Activated T-helper 9 cell treated with anti-CD3 and anti-CD28 coated beads, Interleukin-2, amount 50 U/mL, for 16 hours (primary cell): ENCODE measurements around the gene KIAA2012.
"Not testable (repeated sequence)": the region's sequence is repeated elsewhere in the genome, so short reads cannot be mapped to it uniquely, and the experiment has no call there.

ENCODE experiments used
- DNase-seq: peaks from one replicate; pipeline ENCODE4 v3.0.0-alpha.2; 2020; ENCODE audit warnings: low read depth

Gene KIAA2012

DNA sequence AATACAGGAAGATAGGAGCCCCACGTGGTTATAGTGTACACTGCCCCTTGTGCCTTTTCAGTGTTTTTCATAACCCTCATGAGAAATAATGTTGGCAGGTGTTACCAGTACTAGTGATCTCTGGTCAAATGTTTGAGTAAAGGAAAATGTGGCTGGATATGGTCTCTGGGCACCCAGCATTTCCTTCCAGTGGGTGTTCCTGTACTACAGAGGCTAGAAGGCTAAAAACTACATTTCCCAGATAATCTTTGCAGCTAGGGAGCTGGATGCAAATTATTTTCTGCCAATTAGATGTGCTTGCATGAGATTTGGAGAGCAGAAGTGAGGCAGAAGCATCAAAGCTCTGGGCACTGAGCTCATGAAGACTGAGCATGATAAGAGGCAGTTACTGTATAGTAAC, 45.1 kb downstream of the KIAA2012 start:
- no peak for DNase-seq

- no peak for DNase-seq
Measured at GRCh38 chr2:202120828-202121227, 47.8 kb downstream of the KIAA2012 start.

GRCh38 chr2:202121532-202122162, 48.6 kb downstream of the KIAA2012 start:
- no peak for DNase-seq

GRCh38 chr2:202122163-202122540, 49.1 kb downstream of the KIAA2012 start:
- no peak for DNase-seq

GRCh38 chr2:202122980-202123720, 50.1 kb downstream of the KIAA2012 start:
- no peak for DNase-seq

DNA sequence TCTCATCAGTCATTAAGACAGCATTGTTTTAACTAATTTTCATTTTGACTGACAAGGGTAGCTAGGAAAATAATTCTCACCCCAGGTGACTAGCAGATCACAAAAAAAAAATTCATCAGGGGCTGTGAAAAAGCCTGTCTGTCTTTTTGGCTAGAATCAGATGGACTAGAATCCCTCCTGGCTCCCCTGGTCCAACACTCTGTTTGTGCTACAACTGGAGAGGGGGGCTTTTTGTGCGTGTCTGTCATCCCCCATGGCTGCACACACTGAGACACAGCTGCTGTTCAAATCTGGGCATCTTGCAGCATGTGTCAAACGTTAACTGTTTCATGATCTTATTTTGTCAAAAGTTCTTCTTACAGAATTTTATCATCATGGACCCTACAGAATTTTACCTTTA, 51.2 kb downstream of the KIAA2012 start:
- no peak for DNase-seq

DNA sequence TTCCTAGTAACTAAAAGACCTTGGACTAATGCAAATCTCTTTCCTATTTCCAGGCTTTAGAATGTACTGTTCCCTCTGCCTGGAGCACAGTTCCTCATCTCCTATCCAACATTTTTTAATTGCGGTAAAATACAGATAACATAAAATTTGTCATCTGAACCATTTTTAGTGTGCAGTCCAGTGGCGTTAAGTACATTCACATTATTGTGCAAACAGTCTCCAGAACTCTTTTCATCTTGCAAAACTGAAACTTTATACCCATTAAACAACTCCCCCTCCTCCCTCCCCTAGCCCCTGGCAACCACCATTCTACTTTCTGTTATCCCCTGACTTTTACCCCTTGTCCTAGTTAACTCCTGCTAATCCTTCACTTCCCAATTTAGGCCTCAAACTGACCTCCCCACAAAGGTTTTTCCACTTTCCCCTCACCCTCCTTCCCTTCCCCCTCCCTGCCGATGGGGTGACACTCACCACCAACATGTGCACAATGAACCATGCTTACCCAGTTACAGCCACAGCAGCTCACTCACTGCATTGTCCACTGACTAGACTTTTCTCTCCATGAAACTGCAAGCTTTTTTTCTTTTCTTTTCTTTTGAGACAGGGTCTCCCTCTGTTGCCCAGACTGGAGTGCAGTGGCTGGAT, 54.8 kb downstream of the KIAA2012 start:
- no peak for DNase-seq

GRCh38 chr2:202129841-202130240, 56.8 kb downstream of the KIAA2012 start:
- no peak for DNase-seq

- DNase-seq: no peak
Measured at GRCh38 chr2:202133200-202133908, 60.3 kb downstream of the KIAA2012 start.

GRCh38 chr2:202133909-202134265, 60.8 kb downstream of the KIAA2012 start:
- DNase-seq: no peak

GRCh38 chr2:202135091-202135874, 62.2 kb downstream of the KIAA2012 start:
- DNase-seq: no peak

GRCh38 chr2:202136039-202136438, 63.0 kb downstream of the KIAA2012 start:
- DNase-seq: not testable (repeated sequence)

- no peak for DNase-seq
Measured at GRCh38 chr2:202136526-202136925, 63.5 kb downstream of the KIAA2012 start.

DNA sequence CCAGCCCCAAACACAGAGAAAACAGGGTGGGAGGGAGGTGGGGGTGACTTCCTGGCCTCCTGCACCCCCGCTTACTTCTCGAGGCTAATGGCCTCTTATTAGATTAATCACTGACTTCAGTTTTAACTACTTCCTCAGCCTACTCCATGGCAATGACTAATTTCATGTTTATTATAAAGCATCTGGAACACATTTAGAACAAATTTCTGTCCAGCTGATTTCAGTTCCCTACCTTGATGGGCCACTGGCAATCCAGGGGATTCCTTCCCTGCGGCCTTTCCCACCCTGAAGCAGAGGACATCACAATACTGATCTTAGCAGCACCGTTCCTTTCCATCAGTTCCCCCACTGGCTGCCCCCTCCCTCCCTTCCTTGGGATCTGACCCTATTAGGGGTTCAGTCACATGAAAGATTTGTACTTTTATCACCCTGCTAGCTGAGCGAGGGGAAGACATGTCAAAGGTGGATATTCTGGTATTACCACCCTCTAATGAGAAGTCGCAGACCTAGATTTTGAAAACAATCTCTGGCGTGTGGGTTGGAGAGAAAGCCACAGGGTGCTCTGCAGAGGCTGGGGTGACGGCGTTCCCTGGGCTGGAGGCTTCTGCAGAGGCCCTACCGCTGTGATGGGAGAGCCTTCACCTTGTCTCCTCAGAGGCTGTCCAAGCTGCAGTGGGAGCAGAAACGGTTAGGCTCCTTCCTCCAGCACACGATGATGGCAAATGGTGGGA, 67.6 kb downstream of the KIAA2012 start:
- DNase-seq: no peak

GRCh38 chr2:202141329-202141947, 68.4 kb downstream of the KIAA2012 start:
- DNase-seq: no peak

DNA sequence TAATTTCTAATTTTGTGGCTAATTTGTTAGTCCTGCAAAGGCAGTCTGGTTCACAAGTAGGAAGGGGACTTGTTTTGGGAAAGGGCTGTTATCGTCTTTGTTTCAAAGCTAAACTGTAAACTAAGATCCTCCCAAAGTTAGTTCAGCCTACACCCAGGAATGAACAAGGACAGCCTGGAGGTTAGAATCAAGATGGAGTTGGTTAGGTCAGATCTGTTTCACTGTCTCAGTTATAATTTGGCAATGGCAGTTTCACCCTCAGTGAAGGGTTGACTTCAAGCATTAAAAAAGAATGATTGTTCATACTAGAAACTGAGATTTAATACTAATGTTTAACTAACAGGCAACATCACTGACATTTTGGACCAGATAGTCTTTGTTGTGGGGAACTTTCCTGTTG, 69.5 kb downstream of the KIAA2012 start:
- no peak for DNase-seq

DNA sequence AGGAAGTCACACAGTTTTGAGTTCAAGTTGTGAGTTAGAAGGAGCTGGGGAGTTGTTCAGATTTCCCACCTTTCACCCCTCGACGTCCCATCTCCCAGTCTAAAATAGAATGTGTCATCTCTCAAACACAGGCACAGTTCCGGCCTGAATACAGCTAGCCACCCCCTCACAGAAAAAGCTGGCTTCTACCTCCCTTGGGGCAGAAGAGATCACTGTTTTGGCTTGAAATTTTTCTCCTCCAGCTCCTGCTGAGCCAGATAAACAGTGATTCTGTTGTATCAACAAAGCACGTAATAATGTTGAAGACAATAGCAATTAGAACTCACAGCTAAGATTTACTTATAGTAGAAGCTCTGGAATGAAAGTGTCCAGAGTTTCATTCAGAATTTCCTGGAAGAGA, 74.7 kb downstream of the KIAA2012 start:
- no peak for DNase-seq

GRCh38 chr2:202148515-202149154, 75.6 kb downstream of the KIAA2012 start:
- no peak for DNase-seq

DNA sequence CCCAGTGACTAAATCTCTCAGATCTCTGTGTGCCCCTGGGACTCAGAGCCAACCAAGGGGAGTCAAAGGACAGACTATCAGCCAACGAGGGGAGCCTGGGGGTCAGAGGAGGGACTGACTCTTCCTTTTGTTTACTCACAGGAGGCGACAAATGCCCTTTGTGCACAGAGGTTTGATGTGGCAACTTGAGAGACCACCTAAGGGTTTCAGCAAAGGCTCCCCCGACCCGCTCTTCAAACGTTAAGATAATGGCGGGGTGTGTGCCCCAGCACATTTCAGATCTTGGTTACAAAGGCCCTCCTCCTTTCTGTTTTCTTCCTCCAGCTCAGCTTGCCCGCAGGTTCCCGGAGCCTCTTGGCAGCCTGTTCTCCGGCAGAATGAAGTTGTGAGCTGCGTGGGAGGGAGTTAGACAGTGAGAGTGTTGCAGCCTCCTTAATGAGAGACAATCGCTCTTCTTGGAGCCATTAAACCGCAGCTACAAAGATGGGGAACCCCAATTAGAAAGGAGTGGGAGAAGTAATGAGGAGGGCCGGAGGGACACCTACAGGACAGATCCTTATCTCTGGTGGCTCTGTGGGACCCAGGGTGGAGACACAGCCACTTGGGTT, 76.2 kb downstream of the KIAA2012 start:
- DNase-seq: no peak

GRCh38 chr2:202149936-202150335, 76.9 kb downstream of the KIAA2012 start:
- DNase-seq: no peak
